ENCODE results near the gene ACAA1. TPM values are rescaled to one million over a fixed set of nuclear protein-coding genes. Genes with fewer than 3 reads are reported as not detected.

Gene ACAA1
- total and polyA plus RNA-seq, 9 donors = 27.1 to 50.4 (median 42.7) TPM

- Histone ChIP-seq H3K36me3 (no peaks in the 10 kb centered on the region), H3K27me3 (no peaks in the 10 kb centered on the region), H3K4me3 (no peak overlapping the region), H3K27ac (no peak overlapping the region), H3K4me1 (ENCODE audit: insufficient read depth) (no peaks in the 10 kb centered on the region), H3K9me3 (no peaks in the 10 kb centered on the region)
- 64 to 81% (median 65%) methylated on average over 2 of the region's 2 CpGs for WGBS, 3 donors
- DNase-seq = no peak
- no peak for TF ChIP-seq EP300 (IDR thresholded peaks at IDR 0.05)
- no peak for TF ChIP-seq POLR2A (IDR thresholded peaks at IDR 0.05)
- TF ChIP-seq, protein P1, sequence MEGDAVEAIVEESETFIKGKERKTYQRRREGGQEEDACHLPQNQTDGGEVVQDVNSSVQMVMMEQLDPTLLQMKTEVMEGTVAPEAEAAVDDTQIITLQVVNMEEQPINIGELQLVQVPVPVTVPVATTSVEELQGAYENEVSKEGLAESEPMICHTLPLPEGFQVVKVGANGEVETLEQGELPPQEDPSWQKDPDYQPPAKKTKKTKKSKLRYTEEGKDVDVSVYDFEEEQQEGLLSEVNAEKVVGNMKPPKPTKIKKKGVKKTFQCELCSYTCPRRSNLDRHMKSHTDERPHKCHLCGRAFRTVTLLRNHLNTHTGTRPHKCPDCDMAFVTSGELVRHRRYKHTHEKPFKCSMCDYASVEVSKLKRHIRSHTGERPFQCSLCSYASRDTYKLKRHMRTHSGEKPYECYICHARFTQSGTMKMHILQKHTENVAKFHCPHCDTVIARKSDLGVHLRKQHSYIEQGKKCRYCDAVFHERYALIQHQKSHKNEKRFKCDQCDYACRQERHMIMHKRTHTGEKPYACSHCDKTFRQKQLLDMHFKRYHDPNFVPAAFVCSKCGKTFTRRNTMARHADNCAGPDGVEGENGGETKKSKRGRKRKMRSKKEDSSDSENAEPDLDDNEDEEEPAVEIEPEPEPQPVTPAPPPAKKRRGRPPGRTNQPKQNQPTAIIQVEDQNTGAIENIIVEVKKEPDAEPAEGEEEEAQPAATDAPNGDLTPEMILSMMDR (IDR thresholded peaks at IDR 0.05) = no peak
- intact Hi-C loops (cut with DNase I) = no loop called here
These were observed 17.1 kb upstream of the ACAA1 start for GRCh38 chr3:38154033-38154494.

GRCh38 chr3:38153221-38153620 is 16.3 kb upstream of the ACAA1 start:
- WGBS, 3 donors = 89 to 93% (median 90%) methylated on average over 2 of the region's 2 CpGs
- no peak for DNase-seq
- H3K4me3 ChIP-seq = no peak overlapping the region
- H3K36me3 ChIP-seq = no peaks in the 10 kb centered on the region
- TF ChIP-seq, protein P1 (IDR thresholded peaks at IDR 0.05) = no peak
- TF ChIP-seq POLR2A (IDR thresholded peaks at IDR 0.05) (no peak), EP300 (IDR thresholded peaks at IDR 0.05) (no peak)
- H3K9me3 ChIP-seq = no peaks in the 10 kb centered on the region
- intact Hi-C loops (cut with DNase I) = no loop called here
- no peak overlapping the region for H3K27ac ChIP-seq
- H3K27me3 ChIP-seq = no peaks in the 10 kb centered on the region
- H3K4me1 ChIP-seq (ENCODE audit: insufficient read depth) = no peaks in the 10 kb centered on the region

GRCh38 chr3:38152609-38153008 is 15.7 kb upstream of the ACAA1 start:
- intact Hi-C loops (cut with DNase I) = no loop called here
- H3K9me3 ChIP-seq = no peaks in the 10 kb centered on the region
- H3K27ac ChIP-seq = no peak overlapping the region
- TF ChIP-seq EP300 (IDR thresholded peaks at IDR 0.05) (no peak), POLR2A (IDR thresholded peaks at IDR 0.05) (no peak)
- TF ChIP-seq, protein P1 (IDR thresholded peaks at IDR 0.05) = no peak
- no peak for DNase-seq
- no peaks in the 10 kb centered on the region for H3K36me3 ChIP-seq
- no peak overlapping the region for H3K4me3 ChIP-seq
- no peaks in the 10 kb centered on the region for H3K4me1 ChIP-seq (ENCODE audit: insufficient read depth)
- no peaks in the 10 kb centered on the region for H3K27me3 ChIP-seq
- WGBS, 3 donors = 85 to 92% (median 92%) methylated on average over 2 of the region's 2 CpGs

DNA sequence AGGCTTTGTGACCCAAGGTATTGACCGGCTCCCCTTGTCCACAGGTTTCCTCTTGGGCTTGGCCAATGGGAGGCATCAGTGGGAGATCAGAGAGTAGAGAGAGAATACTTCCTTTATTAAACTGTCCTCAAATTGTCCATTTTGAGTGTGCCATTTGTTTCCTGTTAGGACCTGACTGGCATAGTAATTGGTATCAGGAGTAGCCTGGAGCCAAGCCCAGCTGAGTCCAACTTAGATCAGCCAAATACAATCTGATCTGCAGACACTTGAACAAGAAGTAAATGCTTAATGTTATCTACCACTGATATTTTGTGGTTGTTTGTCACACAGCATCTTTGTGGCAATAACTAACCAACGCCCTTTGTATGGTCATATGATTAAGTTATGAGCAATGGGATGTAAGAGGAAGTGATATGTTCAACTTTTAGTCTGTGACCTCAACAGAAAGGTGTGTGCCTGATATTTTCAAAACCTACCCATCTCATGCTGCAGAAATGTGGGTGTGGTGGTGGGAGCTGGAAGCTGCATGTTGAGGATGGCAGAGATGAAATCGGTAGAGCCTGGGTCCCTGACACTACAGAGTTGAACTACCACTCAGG is 14.8 kb upstream of the ACAA1 start:
- Histone ChIP-seq H3K27me3 (no peaks in the 10 kb centered on the region), H3K4me3 (no peak overlapping the region), H3K36me3 (no peaks in the 10 kb centered on the region), H3K4me1 (ENCODE audit: insufficient read depth) (no peaks in the 10 kb centered on the region), H3K9me3 (no peaks in the 10 kb centered on the region), H3K27ac (no peak overlapping the region)
- 95 to 96% (median 96%) methylated on average over 3 of the region's 3 CpGs for WGBS, 3 donors
- TF ChIP-seq POLR2A (IDR thresholded peaks at IDR 0.05) (no peak), EP300 (IDR thresholded peaks at IDR 0.05) (no peak)
- TF ChIP-seq, protein P1 (IDR thresholded peaks at IDR 0.05) = no peak
- DNase-seq = no peak
- intact Hi-C loops (cut with DNase I) = no loop called here

All from ovary (tissue), 9 donors.